Midbrain (tissue), 1 donor: Measurements from ENCODE around the gene EDN2.

Experiments
- DNase-seq: peaks from one replicate; lab custom pipeline; 2025; lab: John Stamatoyannopoulos, UW

EDN2 gene

GRCh38 chr1:41483001-41483850 is 1.3 kb downstream of the EDN2 start:
- no peak for DNase-seq

DNA sequence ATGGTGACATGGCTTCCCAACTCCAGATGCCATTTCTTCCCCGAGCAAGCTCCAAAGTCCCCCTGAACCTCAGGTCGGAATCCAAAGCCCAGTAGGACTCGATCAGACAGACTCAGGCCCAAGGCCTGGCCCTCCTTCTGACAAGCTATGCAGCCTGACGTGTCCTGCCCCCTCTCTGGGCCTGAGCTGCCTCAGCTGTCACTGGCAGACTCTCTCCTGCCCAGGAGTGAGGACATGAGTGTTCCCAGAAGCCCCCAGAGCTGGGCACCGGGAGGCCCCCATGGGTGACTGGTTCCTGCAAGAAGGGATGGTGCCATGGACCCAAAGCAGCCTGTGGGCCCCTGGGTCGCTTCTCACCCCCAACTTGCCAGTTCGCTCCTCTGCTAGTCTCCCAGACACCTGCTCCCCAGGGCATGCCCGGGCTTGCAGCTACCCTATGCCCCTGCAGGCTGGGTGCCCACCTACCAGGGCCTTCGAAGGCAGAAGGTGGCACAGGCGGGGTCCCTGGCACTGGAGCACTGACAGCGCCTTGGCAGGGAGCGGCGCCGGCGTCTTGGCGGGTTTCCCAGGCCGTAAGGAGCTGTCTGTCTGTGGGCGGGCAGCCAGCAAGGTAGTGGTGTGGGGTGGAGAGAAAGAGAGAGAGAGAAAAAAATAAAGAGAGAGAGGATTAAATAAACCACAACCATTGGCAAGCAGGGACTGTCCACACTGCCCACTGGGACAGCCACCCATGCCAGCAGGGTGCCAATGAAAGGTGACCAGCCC is 2.3 kb downstream of the EDN2 start:
- no peak for DNase-seq

GRCh38 chr1:41481109-41481775 is 3.2 kb downstream of the EDN2 start:
- no peak for DNase-seq

GRCh38 chr1:41480204-41481108 is 4.0 kb downstream of the EDN2 start:
- DNase-seq, result no peak

DNA sequence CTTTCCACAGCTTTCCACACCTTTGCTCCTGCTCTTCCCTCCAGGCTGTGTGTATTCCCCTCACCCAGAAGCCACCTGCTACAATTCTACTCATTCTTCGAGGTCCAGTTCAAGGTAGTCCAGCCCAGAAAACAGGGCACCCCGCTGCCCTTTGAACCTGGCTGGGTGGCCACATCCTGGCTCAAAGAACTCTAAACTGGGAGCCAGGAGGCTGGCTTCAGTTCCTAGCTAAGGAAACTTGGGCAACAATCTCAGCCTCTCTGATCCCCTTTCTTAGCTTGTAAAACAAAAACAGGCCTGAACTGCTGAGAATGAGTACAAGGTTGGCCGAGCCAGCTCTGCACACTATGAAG is 4.7 kb downstream of the EDN2 start:
- no peak for DNase-seq

DNA sequence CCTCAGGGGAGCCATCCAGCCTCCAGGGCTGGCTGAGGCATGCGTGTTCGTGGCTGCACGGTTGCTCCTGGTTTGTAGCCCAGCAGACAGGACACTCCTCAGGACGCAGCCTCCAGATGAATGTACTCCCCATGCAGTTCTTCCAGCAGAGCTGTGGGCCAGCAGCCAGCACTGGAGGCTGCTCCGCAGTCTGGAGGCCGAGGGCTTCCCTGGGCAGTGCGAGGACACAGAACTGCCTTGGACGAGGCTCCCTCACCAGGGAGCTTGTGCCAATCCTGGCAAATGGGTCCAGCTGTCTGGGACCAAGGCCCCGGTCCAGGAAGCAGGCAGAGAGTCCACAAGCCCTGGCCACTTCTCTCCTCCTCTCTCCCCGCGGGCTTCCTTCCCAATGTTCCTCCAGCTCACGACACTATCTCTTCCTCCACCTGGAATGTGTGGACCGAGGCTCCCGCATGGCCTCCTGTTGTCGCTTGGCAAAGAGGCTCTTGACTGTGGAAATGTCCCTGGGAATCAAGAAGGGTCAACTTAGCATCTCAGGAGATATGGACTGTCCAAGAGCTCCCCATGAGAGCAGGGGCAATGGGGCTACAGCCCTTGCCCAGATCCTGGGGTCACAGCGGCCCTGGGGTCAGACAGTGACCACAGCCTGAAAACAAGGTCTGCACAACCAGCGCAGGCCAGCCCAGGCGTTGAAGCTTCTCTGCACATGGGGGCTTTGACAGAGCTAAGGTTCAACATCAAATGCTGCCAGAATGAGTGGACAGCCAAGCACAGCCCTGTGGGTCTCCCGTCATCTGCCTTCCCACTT is 5.3 kb downstream of the EDN2 start:
- DNase-seq, result peak; percentile 17

GRCh38 chr1:41478118-41478748 is 6.2 kb downstream of the EDN2 start:
- no peak for DNase-seq

GRCh38 chr1:41476807-41477361 is 7.6 kb downstream of the EDN2 start:
- no peak for DNase-seq

GRCh38 chr1:41475859-41476567 is 8.5 kb downstream of the EDN2 start:
- DNase-seq, result no peak

DNA sequence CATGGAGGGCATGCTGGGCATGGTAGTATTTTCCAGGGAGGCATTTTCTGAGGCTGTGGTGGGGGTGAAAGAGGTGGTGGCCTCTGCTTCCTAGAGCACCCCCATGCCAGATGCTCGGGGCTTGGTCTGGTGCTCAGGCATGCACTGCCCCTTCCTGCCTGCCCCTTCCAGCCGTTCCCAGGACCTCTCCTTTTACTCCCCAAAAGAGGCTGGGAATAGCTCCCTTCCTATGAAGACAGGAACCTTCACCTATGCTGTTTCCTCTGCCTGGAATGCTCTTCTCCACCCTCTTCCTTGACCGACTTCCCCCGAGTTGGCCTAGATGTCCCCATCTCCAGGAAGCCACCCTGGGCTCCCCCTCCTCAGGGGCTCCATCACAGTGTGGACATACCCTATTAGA is 9.1 kb downstream of the EDN2 start:
- DNase-seq, result no peak

DNA sequence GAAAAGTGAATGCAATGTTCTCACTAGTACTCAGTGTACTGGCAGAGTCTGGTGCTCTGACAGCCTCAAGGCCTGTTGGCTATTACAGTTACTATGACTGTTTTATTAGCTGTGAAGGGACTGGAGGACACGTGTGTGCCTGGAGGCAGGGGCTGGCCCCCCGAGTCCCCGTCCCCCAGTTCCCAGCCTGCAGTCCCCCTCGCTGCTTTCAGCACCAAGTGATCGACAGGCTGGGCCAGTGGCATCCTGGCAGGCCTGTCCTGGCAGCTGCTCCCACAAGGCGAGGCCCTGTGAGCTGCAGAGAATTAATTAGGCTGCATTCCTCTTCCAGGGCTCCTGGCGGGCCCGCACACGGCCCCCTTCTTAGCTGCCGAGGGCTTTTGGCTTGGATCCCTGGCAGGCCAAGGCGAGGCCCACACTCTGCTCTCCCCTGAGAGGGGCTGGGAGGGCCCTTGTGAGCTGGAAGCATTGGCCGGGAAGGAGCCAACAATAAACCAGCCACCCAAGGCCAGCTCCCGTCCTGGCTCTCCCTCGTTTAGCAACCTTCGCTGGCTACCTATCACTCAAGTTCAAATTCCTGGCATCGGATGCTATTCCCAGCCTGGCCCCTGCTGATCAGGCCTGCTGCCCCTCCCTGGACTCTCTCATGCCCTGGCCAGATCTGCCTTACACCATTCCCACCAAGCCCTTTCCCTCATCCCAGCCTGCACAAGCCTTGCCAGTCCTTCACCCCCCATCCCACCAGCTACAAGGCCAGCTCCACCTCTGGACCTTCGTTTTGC is 9.8 kb downstream of the EDN2 start:
- DNase-seq, result peak; percentile 72

DNA sequence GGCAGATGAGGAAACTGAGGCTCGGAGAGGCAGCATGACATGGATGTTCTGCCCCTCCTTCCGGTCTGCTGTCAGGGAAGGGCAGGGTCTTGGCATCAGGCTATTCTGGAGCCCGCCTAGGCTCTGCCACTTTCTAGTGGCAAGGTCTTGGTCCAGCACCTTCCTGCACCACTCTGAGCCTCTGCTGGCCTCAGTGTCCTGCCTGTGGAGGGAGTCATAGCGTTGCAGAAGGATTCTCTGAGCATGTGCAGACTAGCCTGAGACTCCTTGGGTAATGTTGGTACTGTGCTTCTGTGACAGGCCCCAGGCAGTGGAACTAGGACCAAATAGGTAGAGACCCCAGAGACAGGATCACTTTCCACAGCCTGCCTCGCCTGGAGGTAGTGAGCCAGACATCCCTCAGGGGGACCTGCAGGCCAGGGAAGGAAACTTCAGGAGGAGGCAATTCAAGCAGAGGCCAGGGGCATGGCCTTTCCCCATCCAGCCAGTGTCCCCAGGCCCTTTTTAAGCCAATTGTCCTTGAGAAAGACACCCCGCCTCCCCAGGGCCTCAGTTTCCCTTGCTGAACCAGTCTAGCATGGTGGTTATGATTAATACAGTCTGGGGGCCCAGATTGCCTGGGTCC is 10.6 kb downstream of the EDN2 start:
- DNase-seq, result no peak

GRCh38 chr1:41471658-41472057 is 12.8 kb downstream of the EDN2 start:
- no peak for DNase-seq

GRCh38 chr1:41469706-41470105 is 14.8 kb downstream of the EDN2 start:
- DNase-seq, result no peak

- no peak for DNase-seq
These were observed 16.2 kb downstream of the EDN2 start for GRCh38 chr1:41468122-41468762.

DNA sequence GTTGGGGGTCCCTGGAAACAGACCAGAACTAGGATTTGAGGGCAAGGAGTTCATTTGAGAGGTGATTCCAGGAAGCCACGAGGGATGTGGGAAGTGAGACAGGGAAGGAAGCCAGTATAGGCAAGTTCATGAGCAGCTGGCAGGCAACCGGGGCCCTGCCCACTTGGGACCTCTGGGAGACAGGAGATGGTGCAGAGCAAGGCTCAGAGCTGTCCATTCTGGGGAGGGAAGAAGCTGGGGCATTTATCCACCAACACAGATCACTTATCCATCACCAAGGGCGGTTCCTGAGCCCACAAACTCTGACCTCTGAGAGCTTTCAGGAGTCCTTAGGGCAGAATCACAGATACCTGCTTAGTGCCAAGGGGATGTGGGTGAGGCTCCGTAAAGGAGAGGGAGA is 16.8 kb downstream of the EDN2 start:
- DNase-seq, result no peak

- DNase-seq, result no peak
These were observed 18.3 kb downstream of the EDN2 start for GRCh38 chr1:41466146-41466545.

DNA sequence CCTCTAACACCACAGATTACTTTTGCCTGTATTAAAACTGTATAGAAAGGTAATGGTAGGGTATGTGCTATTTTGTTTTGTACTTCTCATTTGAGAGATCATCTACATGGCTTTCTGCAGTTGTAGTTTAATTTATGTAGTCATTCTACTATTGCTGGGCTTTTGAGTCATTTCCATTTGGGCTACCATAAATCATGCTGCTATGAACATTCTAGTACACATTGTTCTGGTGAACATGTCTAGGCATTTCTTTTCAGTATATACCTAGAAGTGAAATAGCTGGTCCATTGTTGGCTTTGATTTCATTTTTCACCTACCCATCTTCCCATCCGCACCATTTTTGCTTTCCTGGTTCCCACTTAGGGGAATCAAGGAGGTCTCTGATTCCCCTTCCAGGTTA is 18.7 kb downstream of the EDN2 start:
- no peak for DNase-seq
